Renal cortex interstitium (tissue), 11 donors: Measurements from ENCODE around the gene CCNF. TPM values are rescaled to one million over a fixed set of nuclear protein-coding genes. Genes with fewer than 3 reads are reported as not detected.
"Not testable (repeated sequence)": the region's sequence is repeated elsewhere in the genome, so short reads cannot be mapped to it uniquely, and the experiment has no call there.

Experiments
- DNase-seq, 11 donors: peaks; one replicate each; pipeline ENCODE4 v3.0.0-alpha.2; 2013; ENCODE audit warnings: low read depth in 9 of 11, low spot score in 4 of 11; ENCODE audit errors: extremely low read depth in 1 of 11
- polyA plus RNA-seq, 3 donors: library from polyadenylated mRNA; unstranded; fragments of 120-200 nt; gene quantifications; one replicate each; pipeline ENCODE4 v1.2.1, GENCODE V29; 2013; ENCODE audit not compliant: insufficient read length in 3 of 3

The CCNF gene
- polyA plus RNA-seq, 3 donors: 9.5 to 14.0 (median 11.9) TPM

DNA sequence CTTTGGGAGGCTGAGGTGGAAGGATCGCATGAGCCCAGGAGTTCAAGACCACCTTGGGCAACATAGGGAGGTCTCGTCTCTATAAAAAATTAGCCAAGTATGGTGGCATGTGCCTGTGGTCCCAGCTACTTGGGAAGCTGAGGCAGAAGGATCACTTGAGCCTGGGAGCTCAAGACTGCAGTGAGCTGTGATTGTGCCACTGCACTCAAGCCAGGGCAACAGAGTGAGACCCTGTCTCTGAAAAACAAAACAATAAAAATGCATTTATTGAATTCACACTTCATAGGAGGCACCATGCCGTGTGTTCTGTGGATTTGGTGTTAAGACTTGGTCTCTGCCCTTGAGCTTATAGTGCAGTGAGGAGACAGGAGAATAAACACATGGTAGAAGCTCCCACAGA lies 48.1 kb downstream of the CCNF start:
- DNase-seq: no peak

DNA sequence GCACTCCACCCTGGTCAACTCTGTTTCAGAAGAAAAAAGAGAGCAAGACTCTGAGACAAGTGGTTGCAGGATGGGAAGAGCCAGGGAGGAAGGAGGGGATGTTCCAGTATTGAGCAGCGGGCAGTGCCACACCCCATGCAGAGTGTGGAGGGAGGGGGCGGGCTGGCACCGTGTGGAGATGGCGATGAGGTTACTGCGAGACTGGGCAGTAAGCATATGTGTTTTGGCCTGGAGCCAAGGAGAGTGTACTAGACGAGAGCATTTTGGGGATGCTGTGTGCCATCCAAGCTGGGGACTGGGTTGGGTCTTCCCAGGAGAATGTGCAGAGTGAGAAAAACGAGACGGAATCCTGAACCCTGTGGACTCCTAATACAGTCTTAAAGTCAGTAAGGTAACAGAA lies 49.0 kb downstream of the CCNF start:
- DNase-seq: no peak

DNA sequence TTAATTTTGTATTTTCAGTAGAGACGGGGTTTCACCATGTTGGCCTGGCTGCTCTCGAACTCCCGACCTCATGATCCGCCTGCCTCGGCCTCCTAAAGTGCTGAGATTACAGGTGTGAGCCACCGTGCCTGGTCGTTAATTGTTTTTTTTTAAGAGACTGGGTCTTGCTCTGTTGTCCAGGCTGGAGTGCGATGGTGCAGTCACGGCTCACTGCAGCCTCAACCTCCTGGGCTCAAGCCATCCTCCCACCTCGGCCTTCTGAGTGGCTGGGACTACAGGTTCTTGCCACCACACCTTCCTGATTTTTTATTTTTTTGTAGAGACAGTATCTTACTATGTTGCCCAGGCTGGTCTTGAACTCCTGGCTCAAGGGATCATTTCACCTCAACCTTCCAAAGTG lies 50.7 kb downstream of the CCNF start:
- not testable (repeated sequence) for DNase-seq

DNA sequence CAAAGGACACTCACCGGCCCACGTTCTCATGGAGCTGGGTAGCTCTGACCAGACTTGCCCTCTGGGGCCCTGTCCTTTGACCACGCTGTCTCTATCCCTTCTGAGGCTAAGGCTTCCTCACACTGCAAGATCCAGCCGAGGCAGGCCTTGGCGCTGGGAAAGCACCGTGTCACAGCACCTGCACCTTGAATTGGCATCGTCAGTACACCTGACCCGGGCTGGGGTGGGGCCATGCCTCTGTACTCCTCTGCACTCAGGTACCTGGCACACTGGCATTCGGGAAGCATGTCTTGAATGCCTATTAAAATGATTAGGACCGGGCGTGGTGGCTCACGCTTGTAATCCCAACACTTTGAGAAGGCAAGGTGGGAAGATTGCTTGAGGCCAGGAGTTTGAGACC lies 51.7 kb downstream of the CCNF start:
- no peak for DNase-seq

GRCh38 chr16:2481676-2482075 lies 52.4 kb downstream of the CCNF start:
- DNase-seq: no peak

DNA sequence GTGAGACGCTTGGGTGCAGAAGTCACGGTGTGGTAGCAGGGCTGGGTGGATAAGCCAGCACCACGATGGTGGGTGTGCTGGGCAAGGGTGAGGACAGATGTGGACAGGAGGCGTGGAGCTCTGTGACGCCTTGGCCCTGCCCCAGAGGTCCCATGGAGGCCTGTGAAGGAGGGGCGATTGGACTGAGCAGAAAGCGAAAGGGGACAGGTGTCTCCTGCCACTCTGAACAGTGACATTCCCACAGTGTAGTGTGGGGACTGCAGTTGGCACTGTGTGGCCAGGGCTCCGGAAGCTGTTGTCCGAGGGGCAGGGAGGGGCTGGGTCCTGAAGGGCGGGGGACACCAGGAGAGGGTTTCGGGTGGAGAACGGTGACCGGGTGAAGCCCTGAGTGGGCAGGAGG lies 53.0 kb downstream of the CCNF start:
- DNase-seq: no peak

DNA sequence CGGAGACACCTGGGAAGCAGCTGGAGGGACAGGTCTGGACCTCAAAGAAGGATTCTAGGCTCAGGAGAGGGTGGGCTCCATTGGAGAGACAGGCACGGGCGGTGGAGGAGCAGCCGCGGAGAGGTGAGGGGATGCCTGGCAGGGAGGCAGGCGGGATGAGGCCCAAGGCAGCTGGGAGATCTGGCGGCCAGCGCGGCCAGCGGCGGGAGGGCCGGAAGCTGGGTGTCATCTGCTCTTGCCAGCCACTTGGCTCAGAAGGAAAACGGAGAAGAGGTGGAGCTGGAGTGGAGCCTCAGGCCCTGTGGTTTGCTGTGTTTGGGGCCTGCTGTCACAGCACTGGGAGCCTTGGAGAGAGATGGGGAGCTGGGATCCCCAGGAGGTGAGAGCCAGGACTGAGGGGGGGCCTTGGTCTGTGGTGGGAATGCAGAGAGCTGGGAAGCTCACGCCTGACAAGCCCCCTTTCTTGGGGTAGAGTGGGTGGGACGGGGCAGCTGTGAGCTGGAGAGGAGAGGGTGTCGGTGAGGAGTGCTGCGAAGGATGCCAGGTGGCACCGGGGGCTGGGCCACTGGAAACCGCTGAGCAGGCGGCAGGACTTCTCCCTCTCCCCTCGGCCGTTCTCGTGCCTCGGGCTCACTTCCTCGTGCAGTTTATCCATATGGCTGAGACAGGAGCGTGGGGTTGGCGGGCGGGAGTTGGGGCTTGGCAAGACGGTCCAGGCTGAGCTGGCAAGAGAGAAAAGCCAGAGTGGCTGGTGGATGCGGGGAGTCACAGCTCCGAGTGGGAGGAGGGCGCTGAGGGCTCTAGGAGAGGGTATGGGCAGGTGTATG lies 53.7 kb downstream of the CCNF start:
- no peak for DNase-seq

DNA sequence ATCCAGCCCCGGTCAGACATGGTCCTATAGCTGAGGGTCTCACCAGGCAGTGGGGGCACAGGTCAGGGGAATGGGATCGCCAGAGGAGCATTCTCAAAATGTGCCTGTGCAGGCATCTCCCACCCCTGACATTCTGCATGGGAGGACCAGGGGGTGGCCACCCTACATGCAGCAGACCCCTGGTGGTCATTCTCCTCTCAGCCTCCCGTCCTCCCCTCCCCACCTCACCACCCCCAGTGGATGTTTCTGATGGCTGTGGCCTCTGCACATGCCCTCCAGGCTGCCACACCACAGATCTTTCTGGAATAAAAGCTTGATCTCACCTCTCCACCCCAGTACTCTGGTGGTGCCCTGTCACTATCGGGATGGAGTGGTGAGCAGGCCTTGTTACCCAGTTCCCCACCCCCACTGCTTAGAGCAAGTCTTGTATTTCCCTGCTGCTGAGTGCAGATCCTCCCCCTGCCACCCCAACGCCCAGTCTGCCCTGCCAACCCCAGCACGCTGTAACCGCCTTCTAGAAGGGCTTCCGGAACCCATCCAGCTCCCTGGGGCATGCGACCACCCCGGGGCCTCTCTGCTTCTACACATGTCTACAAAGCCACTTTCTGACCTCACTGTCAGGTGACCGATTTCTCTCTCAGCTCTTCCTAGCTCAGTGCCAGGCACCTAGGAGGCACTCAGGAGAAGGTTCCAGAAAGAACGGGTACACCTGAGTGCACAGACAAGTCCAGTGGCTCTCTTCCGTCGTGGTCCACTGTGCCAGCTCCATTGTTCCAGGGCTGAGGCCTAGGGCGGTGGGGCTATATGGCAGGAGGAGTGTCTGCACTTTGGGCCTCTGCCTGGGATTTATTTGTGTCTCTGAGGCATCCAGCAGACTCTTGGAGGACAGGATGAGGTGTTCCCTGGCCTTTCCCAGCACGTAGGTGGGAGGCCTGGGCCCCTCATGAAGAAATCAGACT lies 55.0 kb downstream of the CCNF start:
- DNase-seq: no peak

DNA sequence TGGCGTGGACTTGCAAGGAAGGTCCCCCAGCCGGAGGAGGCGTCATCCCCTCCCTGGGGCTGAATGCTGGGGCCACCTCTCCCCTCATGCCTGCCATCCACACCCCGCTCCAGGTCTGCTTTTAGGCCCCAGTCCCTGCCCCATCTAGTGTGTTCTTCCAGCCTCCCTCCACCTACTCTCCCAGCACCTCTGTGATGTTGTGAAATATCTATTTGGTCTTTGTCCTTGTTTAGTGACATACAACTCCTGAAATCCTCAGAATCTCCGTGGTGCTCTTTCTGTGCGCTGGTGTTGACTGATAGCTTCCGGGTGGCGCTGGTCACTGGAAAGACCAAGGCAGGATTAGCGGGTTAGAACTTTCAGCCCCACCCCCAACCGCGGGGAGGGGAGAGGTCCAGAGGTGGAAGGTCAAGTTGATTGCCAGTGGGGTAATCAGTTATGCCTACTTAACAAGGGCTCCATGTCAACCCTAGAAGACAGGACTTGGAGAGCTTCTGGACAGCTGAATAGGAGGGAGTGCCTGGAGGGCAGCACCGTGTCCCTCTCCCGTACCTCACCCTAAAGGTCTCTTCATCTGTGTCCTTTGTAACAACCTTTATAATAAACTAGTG lies 55.8 kb downstream of the CCNF start:
- no peak for DNase-seq

GRCh38 chr16:2485811-2486507 lies 56.7 kb downstream of the CCNF start:
- no peak for DNase-seq

GRCh38 chr16:2486645-2487516 lies 57.6 kb downstream of the CCNF start:
- DNase-seq: no peak

GRCh38 chr16:2487517-2487842 lies 58.2 kb downstream of the CCNF start:
- DNase-seq: no peak

- no peak for DNase-seq
These were observed 58.8 kb downstream of the CCNF start for GRCh38 chr16:2487903-2488531.

DNA sequence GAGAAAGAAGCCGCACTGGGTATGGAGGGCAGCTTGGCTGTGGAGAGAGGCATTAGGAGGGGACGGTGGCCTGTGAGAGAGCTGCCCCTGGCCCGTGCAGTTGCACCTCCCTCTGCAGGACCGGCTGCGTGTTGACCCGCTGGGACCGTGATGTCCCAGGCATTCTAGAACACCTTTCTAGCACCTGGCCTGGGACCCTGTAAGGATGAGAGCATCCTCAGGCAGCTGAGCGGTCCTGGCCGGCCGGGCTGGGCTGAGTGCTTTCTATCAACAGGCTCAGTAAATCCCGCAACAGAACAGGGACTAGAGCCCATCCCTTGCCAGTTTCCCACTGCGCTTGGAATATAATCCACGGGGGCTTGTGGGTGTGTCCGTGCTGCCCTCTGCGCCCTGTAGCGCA lies 60.3 kb downstream of the CCNF start:
- no peak for DNase-seq

- DNase-seq: no peak
These were observed 61.2 kb downstream of the CCNF start for GRCh38 chr16:2490190-2491105.

GRCh38 chr16:2492292-2492691 lies 63.0 kb downstream of the CCNF start:
- DNase-seq: no peak

GRCh38 chr16:2493605-2494004 lies 64.4 kb downstream of the CCNF start:
- no peak for DNase-seq
